OCI-LY7 (cell line): ENCODE results near the gene VRK3. TPM values are rescaled to one million over a fixed set of nuclear protein-coding genes. Genes with fewer than 3 reads are reported as not detected.
A peak's percentile ranks its signal among the peaks of the same experiment; 100 is the strongest.

Source experiments
- BruUV-seq: library from RNA; stranded (reverse); fragments of 400-500 nt; replicated peaks from 2 replicates; lab custom pipeline; 2021; lab: Mats Ljungman, UMichigan
- CTCF ChIA-PET: fragments of 300-600 bp; sonication (Branson Sonifier 250); formaldehyde crosslinking; loops from one replicate; lab custom pipeline; 2022; ENCODE audit warnings: antibody characterized with exemption; ENCODE audit not compliant: unreplicated experiment; lab: Charles Lee
- POLR2A ChIA-PET: fragments of 300-600 bp; sonication (Branson Sonifier 250); formaldehyde crosslinking; loops from one replicate; lab custom pipeline; 2022; ENCODE audit warnings: antibody characterized with exemption; lab: Charles Lee
- DNase-seq: peaks from one replicate; pipeline ENCODE4 v3.0.0-alpha.2; 2015; ENCODE audit warnings: low spot score
- H2AFZ ChIP-seq: fragments of 200-600 bp; sonication (generic), shearing (Covaris generic); 2 replicates; pipeline ENCODE4 v1.6.1; 2014; ENCODE audit warnings: mild to moderate bottlenecking, antibody characterized with exemption, low read length, moderate library complexity
- H3K27ac ChIP-seq: fragments of 200-600 bp; sonication (generic); 2 replicates; pipeline ENCODE4 v1.5.1; 2014; ENCODE audit warnings: mixed run types, low read depth, mild to moderate bottlenecking, moderate library complexity, low read length, inconsistent platforms; ENCODE audit not compliant: poor library complexity, severe bottlenecking
- H3K36me3 ChIP-seq: fragments of 200-600 bp; sonication (generic); 2 replicates; pipeline ENCODE4 v1.6.1; 2014; ENCODE audit warnings: mild to moderate bottlenecking, antibody characterized with exemption, low read length, moderate library complexity, mixed read lengths; ENCODE audit not compliant: insufficient read depth
- H3K4me1 ChIP-seq: fragments of 200-600 bp; sonication (generic); 2 replicates; pipeline ENCODE4 v1.5.1; 2014; ENCODE audit warnings: mild to moderate bottlenecking, low read length; ENCODE audit not compliant: insufficient read depth, poor library complexity, severe bottlenecking
- H3K4me2 ChIP-seq: fragments of 200-600 bp; sonication (generic); 2 replicates; pipeline ENCODE4 v1.6.1; 2014; ENCODE audit warnings: mild to moderate bottlenecking, low read length
- H3K4me3 ChIP-seq: fragments of 200-600 bp; sonication (generic); 2 replicates; pipeline ENCODE4 v1.5.1; 2014; ENCODE audit warnings: mild to moderate bottlenecking, low read depth, low read length; ENCODE audit not compliant: poor library complexity, severe bottlenecking
- H3K79me2 ChIP-seq: fragments of 200-600 bp; sonication (generic); 2 replicates; pipeline ENCODE4 v1.6.1; 2016; ENCODE audit warnings: low read depth, mild to moderate bottlenecking, low read length, moderate library complexity, mixed read lengths; ENCODE audit not compliant: insufficient read depth
- H3K9me2 ChIP-seq: fragments of 200-600 bp; sonication (generic); 2 replicates; pipeline ENCODE4 v1.6.1; 2016; ENCODE audit warnings: mild to moderate bottlenecking, low read length, mixed read lengths; ENCODE audit not compliant: insufficient read depth
- H3K9me3 ChIP-seq: fragments of 200-600 bp; sonication (generic); 2 replicates; pipeline ENCODE4 v1.6.1; 2014; ENCODE audit warnings: mild to moderate bottlenecking, mixed run types, low read length, mixed read lengths
- H4K20me1 ChIP-seq: fragments of 200-600 bp; sonication (generic); 2 replicates; pipeline ENCODE4 v1.6.1; 2014; ENCODE audit warnings: mild to moderate bottlenecking, antibody characterized with exemption, low read length, moderate library complexity, mixed read lengths; ENCODE audit not compliant: insufficient read depth
- CTCF ChIP-seq: fragments of 200-600 bp; sonication (generic); conservative IDR thresholded peaks from 2 replicates; pipeline ENCODE4 v1.5.1; 2014; ENCODE audit warnings: mild to moderate bottlenecking, antibody characterized with exemption, low read length, moderate library complexity, mixed read lengths
- EZH2phosphoT487 ChIP-seq: fragments of 200-600 bp; sonication (generic); IDR thresholded peaks from 2 replicates; pipeline ENCODE4 v1.6.1; 2018; ENCODE audit warnings: low read depth, borderline replicate concordance, mild to moderate bottlenecking, mixed run types, antibody characterized with exemption, low read length, moderate library complexity, mixed read lengths
- intact Hi-C: fragments of 100-400 bp; cut with micrococcal nuclease; formaldehyde crosslinking; loops from one replicate; pipeline ENCODE4 v1.10.0; 2022; ENCODE audit not compliant: unreplicated experiment
- total RNA-seq, 2 experiments: library from RNA; depleted of rRNA in 1 of 2; stranded (reverse); fragments of >200 nt in 1 of 2; shearing (Covaris generic) in 1 of 2; gene quantifications; 2 replicates each; pipeline ENCODE4 v1.2.3, GENCODE V29; 2014 to 2022

Gene VRK3
- total RNA-seq, 2 experiments from 2014 or later, result 39.9 to 47.3 TPM

- TF ChIP-seq CTCF (no peak), EZH2phosphoT487 (no peak)
- CTCF ChIA-PET, result no interaction called here
- no TSS peak for BruUV-seq
- Histone ChIP-seq H3K27ac (no peak overlapping the region), H3K4me1 (peaks cover 17% of the 10 kb centered on the region), H3K36me3 (peaks cover 70% of the 10 kb centered on the region), H4K20me1 (no peaks in the 10 kb centered on the region), H3K79me2 (peaks cover 30% of the 10 kb centered on the region), H2AFZ (no peak overlapping the region), H3K9me2 (no peaks in the 10 kb centered on the region), H3K4me3 (no peak overlapping the region), H3K9me3 (peaks cover 8% of the 10 kb centered on the region; the same call in 1 of the 2 replicates), H3K4me2 (no peak overlapping the region)
- POLR2A ChIA-PET, result no interaction called here
- no peak for DNase-seq
- intact Hi-C loops, result no loop called here
These were observed 5.1 kb upstream of the VRK3 start for GRCh38 chr19:50030225-50030624.

GRCh38 chr19:50026550-50026906 is 1.4 kb upstream of the VRK3 start:
- no peak for DNase-seq
- ChIA-PET CTCF (no interaction called here), POLR2A (interaction anchor here (0.7 kb wide), 1 partner anchor 9 kb away, joined by 3 read pairs; no protein-coding TSS in a partner anchor)
- no TSS peak for BruUV-seq
- Histone ChIP-seq H3K4me1 (peaks cover 26% of the 10 kb centered on the region), H2AFZ (no peak overlapping the region), H3K27ac (no peak overlapping the region), H3K4me3 (peak overlapping the region; percentile 94), H3K4me2 (peak overlapping the region; percentile 84), H3K79me2 (peaks cover 45% of the 10 kb centered on the region), H3K9me3 (peaks cover 8% of the 10 kb centered on the region; the same call in 1 of the 2 replicates), H4K20me1 (no peaks in the 10 kb centered on the region), H3K36me3 (peaks cover 33% of the 10 kb centered on the region), H3K9me2 (no peaks in the 10 kb centered on the region)
- intact Hi-C loops, result no loop called here
- no peak for TF ChIP-seq CTCF
- TF ChIP-seq EZH2phosphoT487, result no peak

- ChIA-PET POLR2A (interaction anchor here (0.6 to 0.8 kb wide), 3 partner anchors 8 to 303 kb away, joined by 3 to 5 read pairs (median 3); no protein-coding TSS in a partner anchor), CTCF (no interaction called here)
- TF ChIP-seq EZH2phosphoT487, result no peak
- no peak for TF ChIP-seq CTCF
- intact Hi-C loops, result no loop called here
- Histone ChIP-seq H3K9me2 (no peaks in the 10 kb centered on the region), H3K9me3 (peaks cover 8% of the 10 kb centered on the region; the same call in 1 of the 2 replicates), H3K27ac (peak within 1 kb of the TSS; percentile 44), H3K79me2 (peaks cover 45% of the 10 kb centered on the region), H3K4me3 (peak within 1 kb of the TSS; percentile 94), H3K36me3 (peaks cover 28% of the 10 kb centered on the region), H2AFZ (peak within 1 kb of the TSS; percentile 86), H3K4me1 (peaks cover 26% of the 10 kb centered on the region), H3K4me2 (peak within 1 kb of the TSS; percentile 88), H4K20me1 (no peaks in the 10 kb centered on the region)
- peak; percentile 97 for DNase-seq
- BruUV-seq, result no TSS peak
These were observed 800 bp upstream of the VRK3 start, which contains the start of gene ZNF473 for GRCh38 chr19:50025794-50026549. TSS of gene ZNF473 (plus strand) at chr19:50026005. CDS start at chr19:50031083, 5,078 bp downstream.
